SK-N-SH treated with all-trans-retinoic acid at 6 μM for 48 hours (cell line): ENCODE measurements around the gene CCL28.

Experiments used
- ARNTL ChIP-seq: fragments of 450-650 bp; formaldehyde crosslinking; IDR thresholded peaks from 2 replicates; pipeline ENCODE4 v1.5.0; 2020; ENCODE audit warnings: low read depth, mild to moderate bottlenecking, moderate library complexity, borderline replicate concordance
- BACH2 ChIP-seq: fragments of 250-450 bp; sonication (Bioruptor Pico); IDR thresholded peaks from 2 replicates; pipeline ENCODE4 v1.9.0; 2021; ENCODE audit warnings: mild to moderate bottlenecking, borderline replicate concordance
- CREB5 ChIP-seq: fragments of 250-450 bp; sonication (Bioruptor Pico); IDR thresholded peaks from 2 replicates; pipeline ENCODE4 v1.5.1; 2020; ENCODE audit warnings: low read depth, mild to moderate bottlenecking, moderate library complexity
- CSDC2 ChIP-seq: fragments of 250-450 bp; sonication (Bioruptor Pico); IDR thresholded peaks from 2 replicates; pipeline ENCODE4 v1.5.0; 2020; ENCODE audit warnings: mild to moderate bottlenecking, moderate library complexity
- ESRRG ChIP-seq: fragments of 250-450 bp; sonication (Bioruptor Pico); IDR thresholded peaks from 2 replicates; pipeline ENCODE4 v1.6.1; 2021; ENCODE audit warnings: mild to moderate bottlenecking
- ISL1 ChIP-seq: fragments of 250-450 bp; sonication (Bioruptor Pico); IDR thresholded peaks from 2 replicates; pipeline ENCODE4 v2.1.2; 2022; ENCODE audit warnings: mild to moderate bottlenecking, moderate library complexity
- PATZ1 ChIP-seq: fragments of 250-450 bp; sonication (Bioruptor Pico); IDR thresholded peaks from 2 replicates; pipeline ENCODE4 v1.8.0; 2020; ENCODE audit warnings: mild to moderate bottlenecking, moderate library complexity, borderline replicate concordance
- PPARA ChIP-seq: fragments of 250-450 bp; sonication (Bioruptor Pico); IDR thresholded peaks from 2 replicates; pipeline ENCODE4 v1.5.0; 2020; ENCODE audit warnings: mild to moderate bottlenecking, borderline replicate concordance
- TCF4 ChIP-seq: fragments of 250-450 bp; sonication (Bioruptor Pico); IDR thresholded peaks from 2 replicates; pipeline ENCODE4 v1.8.0; 2021; ENCODE audit warnings: mild to moderate bottlenecking, moderate library complexity, borderline replicate concordance
- TOX ChIP-seq: fragments of 250-450 bp; sonication (Bioruptor Pico); IDR thresholded peaks from 2 replicates; pipeline ENCODE4 v1.8.0; 2021; ENCODE audit warnings: mild to moderate bottlenecking, moderate library complexity, borderline replicate concordance
- ZFP3 ChIP-seq: fragments of 250-450 bp; sonication (Bioruptor Pico); IDR thresholded peaks from 2 replicates; pipeline ENCODE4 v1.5.0; 2020; ENCODE audit warnings: mild to moderate bottlenecking, moderate library complexity
- ZNF70 ChIP-seq: fragments of 450-650 bp; formaldehyde crosslinking; IDR thresholded peaks from 2 replicates; pipeline ENCODE4 v1.5.0; 2020; ENCODE audit warnings: mild to moderate bottlenecking, moderate library complexity

- TF ChIP-seq ISL1 (CRISPR knock-in tag) = no peak
- no peak for TF ChIP-seq BACH2 (CRISPR knock-in tag)
- TF ChIP-seq ZNF70 (CRISPR knock-in tag) = no peak
- no peak for TF ChIP-seq PATZ1 (CRISPR knock-in tag)
- no peak for TF ChIP-seq ARNTL
- no peak for TF ChIP-seq PPARA
- TF ChIP-seq TCF4 (CRISPR knock-in tag) = no peak
- no peak for TF ChIP-seq ZFP3 (CRISPR knock-in tag)
- no peak for TF ChIP-seq TOX
- no peak for TF ChIP-seq CSDC2 (CRISPR knock-in tag)
- TF ChIP-seq CREB5 (CRISPR knock-in tag) = no peak
- no peak for TF ChIP-seq ESRRG (CRISPR knock-in tag)
Observed at GRCh38 chr5:43389679-43390329, 22.4 kb downstream of the CCL28 start.
